DMS 273 (cell line): ENCODE measurements around the gene ARHGEF1.

Source experiments
- DNase-seq: peaks from one replicate; lab custom pipeline; 2025; ENCODE audit not compliant: unreplicated experiment; lab: John Stamatoyannopoulos, UW

The ARHGEF1 gene

DNA sequence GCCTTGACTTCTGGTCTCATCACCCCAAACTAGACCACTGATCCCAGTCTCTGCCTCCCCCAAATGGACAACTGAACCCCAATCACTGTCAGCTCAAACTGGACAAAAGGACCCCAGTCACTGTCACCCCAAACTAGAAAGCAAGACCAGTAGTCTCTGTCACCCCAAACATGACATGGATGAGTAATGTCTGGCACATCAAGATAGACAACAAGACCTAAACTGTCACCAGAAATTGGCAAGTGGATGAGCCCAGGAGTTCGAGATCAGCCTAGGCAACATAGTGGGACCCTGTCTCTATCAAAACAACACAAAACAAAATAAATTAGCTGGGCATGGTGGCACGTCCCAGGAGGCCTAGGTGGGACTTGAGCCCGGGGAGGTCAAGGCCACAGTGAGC, 64.1 kb downstream of the ARHGEF1 start:
- DNase-seq = no peak

DNA sequence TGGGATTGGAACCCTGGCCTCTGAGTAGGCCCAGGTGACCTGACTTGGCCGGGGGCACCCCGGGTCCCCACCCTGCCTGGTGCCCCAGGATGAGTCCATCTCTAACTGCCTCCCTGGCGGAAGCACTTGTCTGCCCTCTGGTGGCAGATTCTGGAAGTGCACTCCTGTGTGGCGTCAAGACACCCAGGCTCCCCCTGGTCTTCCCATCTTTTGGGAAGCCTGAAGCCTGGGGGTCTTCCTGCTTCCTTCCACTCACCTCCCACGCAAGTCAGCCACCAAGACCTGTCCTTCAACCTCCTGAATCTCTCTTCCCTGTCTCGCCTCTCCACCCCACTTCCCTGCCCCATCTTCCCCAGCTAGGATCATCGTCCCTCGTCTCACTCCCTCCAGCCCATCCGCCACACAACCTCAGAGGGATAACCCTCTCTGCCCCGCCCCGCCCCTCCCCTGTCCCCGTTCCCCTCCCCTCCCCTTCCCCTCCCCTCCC, 68.7 kb downstream of the ARHGEF1 start:
- DNase-seq = peak; percentile 94

DNA sequence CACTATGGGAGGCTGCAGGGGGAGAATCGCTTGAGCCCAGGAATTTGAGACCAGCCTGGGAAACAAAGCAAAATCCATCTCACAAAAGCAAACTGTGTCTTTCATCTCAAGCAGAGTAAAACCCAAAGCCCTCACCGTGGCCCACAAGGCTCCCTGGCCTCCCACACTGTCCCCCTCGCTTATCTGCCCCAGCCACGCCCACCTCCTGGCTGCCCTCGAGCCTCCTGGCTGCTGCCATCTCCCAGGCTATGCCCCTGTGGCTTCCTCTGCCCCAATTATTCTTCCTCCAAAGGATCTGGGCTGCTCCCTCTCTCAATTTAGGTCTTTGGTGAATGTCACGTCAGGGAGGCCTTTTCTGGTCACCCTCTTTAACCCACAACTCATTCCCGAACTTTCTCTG, 72.5 kb downstream of the ARHGEF1 start:
- no peak for DNase-seq

DNA sequence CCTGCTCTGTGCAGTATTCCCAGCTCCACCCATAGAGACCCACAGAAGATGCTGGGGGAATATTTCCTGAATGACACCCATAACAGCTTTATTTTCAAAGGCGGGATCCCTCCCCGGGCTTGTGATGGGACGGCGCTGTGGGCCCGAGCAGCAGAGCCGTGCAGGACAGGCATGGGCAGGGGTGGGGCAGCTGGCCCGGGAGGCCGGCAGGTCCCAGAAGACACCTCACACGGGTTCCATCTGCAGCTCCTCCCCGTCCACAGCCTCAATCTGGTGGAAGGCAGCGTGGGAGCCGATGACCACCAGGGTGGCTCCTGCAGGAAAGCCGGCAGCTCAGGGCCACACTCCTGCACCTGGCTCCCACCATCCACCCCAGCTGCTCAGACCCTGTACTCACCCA, 73.6 kb downstream of the ARHGEF1 start:
- no peak for DNase-seq
